HT-29 (cell line): ENCODE measurements around the gene FRMPD2. TPM values are rescaled to one million over a fixed set of nuclear protein-coding genes. Genes with fewer than 3 reads are reported as not detected.
A peak's percentile ranks its signal among the peaks of the same experiment; 100 is the strongest.
"Not testable (repeated sequence)": the region's sequence is repeated elsewhere in the genome, so short reads cannot be mapped to it uniquely, and the experiment has no call there.

Experiments
- DNase-seq: peaks from one replicate; pipeline ENCODE4 v3.0.0-alpha.2; 2015; ENCODE audit warnings: low spot score
- total RNA-seq: library from RNA; depleted of rRNA; stranded (reverse); fragments of >200 nt; shearing (Covaris generic); gene quantifications from 2 replicates; pipeline ENCODE4 v1.2.3, GENCODE V29; 2014

Gene FRMPD2
- total RNA-seq, 1 experiment from 2014 or later = not detected

- no peak for DNase-seq
Measured at GRCh38 chr10:48206482-48207250, 67.8 kb downstream of the FRMPD2 start.

- DNase-seq = no peak
Measured at GRCh38 chr10:48205918-48206317, 68.6 kb downstream of the FRMPD2 start.

- DNase-seq = no peak
Measured at GRCh38 chr10:48199580-48200377, 74.7 kb downstream of the FRMPD2 start.

GRCh38 chr10:48197236-48197899 lies 77.1 kb downstream of the FRMPD2 start:
- DNase-seq = no peak

GRCh38 chr10:48195803-48196202 lies 78.7 kb downstream of the FRMPD2 start:
- DNase-seq = no peak

- peak; percentile 70 for DNase-seq
Measured at GRCh38 chr10:48194830-48195229, 79.7 kb downstream of the FRMPD2 start.

GRCh38 chr10:48193556-48193955 lies 80.9 kb downstream of the FRMPD2 start:
- no peak for DNase-seq

GRCh38 chr10:48192881-48193450 lies 81.5 kb downstream of the FRMPD2 start:
- no peak for DNase-seq

- DNase-seq = no peak
Measured at GRCh38 chr10:48187713-48188485, 86.6 kb downstream of the FRMPD2 start.

- no peak for DNase-seq
Measured at GRCh38 chr10:48187126-48187525, 87.4 kb downstream of the FRMPD2 start.

- not testable (repeated sequence) for DNase-seq
Measured at GRCh38 chr10:48186264-48186804, 88.2 kb downstream of the FRMPD2 start.

GRCh38 chr10:48184224-48184623 lies 90.3 kb downstream of the FRMPD2 start:
- no peak for DNase-seq

GRCh38 chr10:48172715-48173114 lies 101.8 kb downstream of the FRMPD2 start:
- not testable (repeated sequence) for DNase-seq

- DNase-seq = not testable (repeated sequence)
Measured at GRCh38 chr10:48160670-48161069, 113.8 kb downstream of the FRMPD2 start.

GRCh38 chr10:48160163-48160562 lies 114.3 kb downstream of the FRMPD2 start:
- not testable (repeated sequence) for DNase-seq

GRCh38 chr10:48154211-48155140 lies 120.0 kb downstream of the FRMPD2 start:
- DNase-seq = not testable (repeated sequence)

GRCh38 chr10:48147643-48148042 lies 126.9 kb downstream of the FRMPD2 start:
- DNase-seq = not testable (repeated sequence)

GRCh38 chr10:48143721-48144642 lies 130.5 kb downstream of the FRMPD2 start:
- DNase-seq = not testable (repeated sequence)
